Measurements from ENCODE around the gene RAPGEF3.

The RAPGEF3 gene

GRCh38 chr12:47717443-47718193 is 41.1 kb downstream of the RAPGEF3 start:
- DNase-seq = no peak

DNA sequence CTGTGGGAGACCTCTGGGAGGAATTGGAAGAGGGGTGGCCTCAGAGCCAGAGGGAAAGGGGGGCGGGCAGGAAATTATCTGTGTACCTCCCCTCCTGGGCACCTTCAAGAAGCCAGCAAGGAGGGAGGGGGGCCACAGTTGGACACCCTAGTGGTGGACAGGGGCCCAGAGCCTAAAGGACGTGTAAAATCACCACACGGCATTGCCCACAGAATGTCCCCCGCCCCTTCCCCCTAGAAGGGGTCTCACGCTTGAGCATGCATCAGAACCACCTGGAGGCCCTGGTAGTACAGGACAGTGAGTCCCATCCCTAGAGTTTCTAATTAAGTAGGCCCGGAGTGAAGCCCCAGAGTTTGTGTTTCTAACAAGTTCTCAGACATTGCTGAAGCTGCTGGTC is 41.6 kb downstream of the RAPGEF3 start:
- no peak for DNase-seq

- DNase-seq = no peak
These were observed 42.7 kb downstream of the RAPGEF3 start for GRCh38 chr12:47715877-47716548.

- DNase-seq = peak; percentile 57
These were observed 43.2 kb downstream of the RAPGEF3 start for GRCh38 chr12:47715393-47715876.

DNA sequence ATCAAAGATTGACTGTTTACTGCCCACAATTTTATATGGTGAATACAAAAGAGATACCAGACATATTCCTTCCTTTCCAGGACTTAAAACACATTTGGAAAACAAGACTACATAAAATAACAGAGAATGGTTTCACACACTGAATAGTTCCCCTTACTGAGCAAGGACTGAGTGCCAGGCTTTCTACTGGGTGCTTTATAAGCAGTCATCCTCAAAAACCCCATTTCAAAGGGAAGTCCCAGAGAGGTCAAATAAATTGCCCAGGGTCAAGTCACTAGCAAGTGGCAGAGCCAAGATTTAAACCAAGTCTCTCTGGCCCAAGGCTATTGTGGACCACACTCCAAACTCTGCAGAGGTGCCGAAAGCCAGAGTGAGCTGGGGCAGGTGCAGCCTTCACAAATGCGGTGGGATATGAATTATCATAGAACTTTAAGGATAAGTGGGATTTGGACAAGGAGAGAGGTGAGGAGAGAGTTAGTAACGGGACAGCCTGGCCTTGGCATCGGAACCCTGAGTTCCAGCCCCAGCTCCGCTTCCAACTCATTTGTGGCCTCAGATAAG is 43.8 kb downstream of the RAPGEF3 start:
- DNase-seq = no peak

GRCh38 chr12:47712171-47712570 is 46.5 kb downstream of the RAPGEF3 start:
- no peak for DNase-seq

GRCh38 chr12:47711448-47711847 is 47.2 kb downstream of the RAPGEF3 start:
- no peak for DNase-seq

DNA sequence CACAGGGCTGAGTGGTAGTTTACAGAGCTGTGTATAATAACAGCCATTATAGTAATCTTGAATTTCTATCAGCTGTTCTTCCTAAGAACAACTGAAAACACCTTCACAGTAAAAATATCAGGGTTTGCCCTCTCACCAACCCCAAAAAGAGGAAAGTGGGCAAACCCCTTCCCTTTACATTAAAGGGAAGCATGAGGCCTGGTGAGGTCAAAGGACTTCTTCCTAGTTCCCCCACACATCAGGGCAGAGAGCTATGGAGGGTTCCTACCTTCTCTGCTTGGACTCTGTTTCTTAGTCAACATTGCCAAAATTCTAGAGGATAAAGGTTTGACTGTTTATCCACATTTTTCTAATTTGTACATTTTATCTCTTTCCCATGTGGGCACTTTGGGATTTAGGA is 48.4 kb downstream of the RAPGEF3 start:
- DNase-seq = no peak

- no peak for DNase-seq
These were observed 49.0 kb downstream of the RAPGEF3 start for GRCh38 chr12:47709671-47710070.

GRCh38 chr12:47709237-47709636 is 49.4 kb downstream of the RAPGEF3 start:
- DNase-seq = no peak

- DNase-seq = no peak
These were observed 50.7 kb downstream of the RAPGEF3 start for GRCh38 chr12:47707905-47708543.

DNA sequence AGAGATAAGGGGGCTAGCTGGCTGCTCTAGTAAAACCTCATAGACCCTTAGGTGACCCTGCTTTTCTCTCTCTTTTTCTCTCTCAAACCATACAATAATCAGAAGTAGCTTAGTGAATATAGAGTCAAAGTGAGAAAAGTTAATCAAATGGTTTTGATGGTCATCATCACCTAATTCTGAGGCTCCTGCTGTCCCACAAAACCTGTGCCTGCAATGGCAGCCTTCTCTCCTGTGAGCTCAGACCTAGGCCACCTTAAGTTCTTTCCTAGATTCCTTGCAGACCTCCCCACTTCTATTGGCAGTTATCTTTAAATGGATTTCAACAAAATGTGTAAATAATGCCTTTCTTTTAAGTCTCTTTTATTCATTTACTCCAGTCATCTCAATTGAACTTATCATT is 51.3 kb downstream of the RAPGEF3 start:
- no peak for DNase-seq

DNA sequence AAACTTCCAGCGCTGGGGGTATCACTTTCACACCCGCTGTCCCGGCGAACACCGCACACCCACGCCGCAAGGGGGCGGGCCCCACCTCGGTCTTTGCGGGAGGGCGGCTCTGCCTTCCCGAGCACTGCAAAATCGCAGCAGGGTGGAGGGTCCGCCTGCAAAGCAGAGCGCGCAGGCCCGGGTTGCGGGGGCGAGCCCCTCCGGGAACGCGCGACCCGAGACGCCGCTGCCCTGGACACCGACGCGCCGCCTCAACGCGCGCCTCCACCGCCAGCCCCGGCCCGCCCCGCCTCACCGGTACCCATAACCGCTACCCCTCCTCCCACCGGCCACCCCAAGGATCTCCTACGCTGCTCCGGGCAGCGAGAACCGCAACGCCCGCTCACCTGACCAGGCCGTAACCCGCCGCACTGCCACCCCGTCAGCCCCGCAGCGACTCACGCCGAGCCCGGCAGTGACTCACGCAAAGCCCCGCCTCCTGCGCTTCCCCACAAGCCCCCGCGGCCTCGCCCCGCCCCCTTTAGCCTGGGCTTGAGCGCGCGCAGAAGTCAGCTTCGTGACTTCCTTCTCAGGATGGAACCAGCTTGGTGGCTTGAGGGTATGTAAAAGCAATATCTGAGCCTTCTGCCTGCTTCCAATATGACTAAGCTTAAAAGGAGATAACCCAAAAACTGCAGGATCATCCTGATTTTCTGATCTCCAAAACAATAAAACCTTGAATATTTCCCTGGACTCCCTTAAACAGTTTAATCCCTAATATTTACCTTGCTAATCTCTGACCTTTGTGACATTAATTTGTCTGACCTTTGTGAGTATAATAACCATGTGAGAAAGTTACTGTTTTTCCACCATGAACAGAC is 52.9 kb downstream of the RAPGEF3 start, which contains the start of gene RPAP3:
TSS of gene RPAP3 (minus strand) at position 465 of the 860 bp plus-strand sequence. CDS start 3,190 bp downstream, outside the sequence.
- DNase-seq = peak; percentile 95

GRCh38 chr12:47705229-47705565 is 53.5 kb downstream of the RAPGEF3 start:
- no peak for DNase-seq

DNA sequence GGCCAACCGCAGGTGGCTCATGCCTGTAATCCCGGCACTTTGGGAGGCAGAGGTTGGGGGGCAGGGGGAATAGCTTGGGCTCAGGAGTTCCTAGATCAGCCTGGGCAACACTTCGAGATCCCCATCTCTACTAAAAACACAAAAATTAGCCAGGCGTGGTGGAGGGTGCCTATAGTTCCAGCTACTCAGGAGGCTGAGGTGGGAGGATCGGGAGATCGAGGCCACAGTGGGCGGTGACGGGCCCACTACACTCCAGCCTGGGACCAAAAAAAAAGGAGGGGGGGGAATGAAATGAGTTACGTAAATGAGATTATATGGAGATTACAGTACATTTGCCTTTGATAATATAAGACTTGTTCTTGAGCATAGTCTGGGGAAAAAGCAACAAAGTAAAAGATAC is 54.0 kb downstream of the RAPGEF3 start:
- DNase-seq = no peak

DNA sequence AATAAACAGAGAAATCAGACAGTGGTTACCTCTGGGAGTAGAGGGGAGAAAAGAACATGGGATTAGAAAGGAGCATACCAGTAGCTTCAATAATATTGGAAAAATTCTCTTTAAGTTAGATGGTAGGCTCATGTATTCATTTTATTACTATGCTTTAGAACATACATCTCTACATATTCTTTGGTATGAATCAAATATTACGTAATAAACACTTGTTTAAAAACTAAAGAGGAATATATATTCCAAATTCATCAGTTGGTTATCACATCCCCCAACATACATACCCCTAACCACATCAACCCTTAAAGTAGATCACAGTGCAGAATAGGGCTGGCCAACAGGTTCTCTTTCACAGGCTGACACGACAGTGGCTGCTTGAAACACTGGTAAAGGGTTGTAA is 58.4 kb downstream of the RAPGEF3 start:
- no peak for DNase-seq

DNA sequence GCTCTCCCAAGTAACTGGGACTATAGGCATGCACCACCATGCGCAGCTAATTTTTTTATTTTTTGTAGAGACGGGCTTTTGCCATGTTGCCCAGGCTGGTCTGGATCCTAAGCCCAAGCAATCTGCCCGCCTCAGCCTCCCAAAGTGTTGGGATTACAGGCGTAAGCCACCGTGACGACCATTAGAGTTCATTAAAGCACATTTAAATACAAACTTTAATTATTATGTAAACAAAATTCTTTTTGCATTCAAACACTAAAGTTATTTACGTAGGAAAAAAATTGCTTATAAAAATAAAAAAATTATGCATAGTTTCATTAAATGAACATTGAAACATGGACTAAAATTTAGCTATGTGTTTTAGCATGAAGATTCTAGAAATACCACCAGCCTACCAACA is 60.0 kb downstream of the RAPGEF3 start:
- no peak for DNase-seq

DNA sequence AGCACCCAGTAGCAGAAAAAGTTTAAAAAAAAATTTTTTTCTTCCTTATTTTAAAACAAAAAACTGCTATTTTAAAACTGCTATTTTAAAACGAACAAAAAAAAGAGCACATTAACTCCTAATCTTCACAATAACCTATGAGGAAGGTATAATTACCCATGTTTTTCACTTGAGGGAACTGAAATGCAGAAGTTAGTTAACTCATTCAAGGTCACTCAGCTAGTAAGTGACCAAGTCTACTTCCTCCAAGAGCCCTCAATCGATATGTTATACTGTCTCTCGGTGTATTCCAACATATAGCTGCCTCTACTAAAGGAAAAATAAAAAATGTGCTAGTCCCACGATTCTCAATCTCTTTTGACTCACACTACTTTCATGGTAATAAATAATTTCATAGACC is 60.6 kb downstream of the RAPGEF3 start:
- no peak for DNase-seq

- DNase-seq = no peak
These were observed 69.5 kb downstream of the RAPGEF3 start for GRCh38 chr12:47689215-47689614.

- DNase-seq = no peak
These were observed 71.0 kb downstream of the RAPGEF3 start for GRCh38 chr12:47687636-47688035.

DNA sequence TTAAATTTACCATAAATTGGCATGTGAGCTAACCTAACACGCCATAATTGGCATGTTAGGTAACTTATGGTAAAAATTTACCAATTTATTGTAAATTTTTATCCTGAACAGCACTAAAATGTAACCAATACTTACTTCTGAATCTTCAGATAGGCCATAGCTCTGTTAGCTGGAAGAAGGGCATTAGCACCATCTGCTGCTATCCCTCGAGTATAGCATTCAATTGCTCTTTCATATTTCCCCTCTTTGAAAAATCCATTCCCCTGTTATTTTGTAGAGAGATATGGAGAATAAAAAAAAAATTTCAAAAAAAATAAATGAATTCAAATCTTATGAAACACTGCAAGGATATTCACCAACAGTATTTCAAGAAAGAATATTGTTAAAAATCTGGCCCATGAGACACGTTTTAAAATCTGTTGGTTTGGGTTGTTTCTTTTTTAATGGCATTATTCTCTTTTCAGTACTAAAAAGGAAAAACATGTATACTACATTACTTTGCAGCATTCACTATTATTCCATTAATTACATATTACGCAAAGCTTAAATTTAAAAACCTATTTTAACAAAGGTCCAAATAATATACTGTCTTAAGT is 71.9 kb downstream of the RAPGEF3 start:
- DNase-seq = no peak
